CD8-positive, alpha-beta memory T cell (primary cell): ENCODE results near the gene SUDS3. TPM values are rescaled to one million over a fixed set of nuclear protein-coding genes. Genes with fewer than 3 reads are reported as not detected.
A peak's percentile ranks its signal among the peaks of the same experiment; 100 is the strongest.

Source experiments
- CTCF ChIA-PET: fragments of 350-600 bp; sonication (Branson Sonifier 250); formaldehyde crosslinking; loops from one replicate; lab custom pipeline; 2021; ENCODE audit warnings: antibody characterized with exemption; lab: Charles Lee
- POLR2A ChIA-PET: fragments of 350-600 bp; sonication (Branson Sonifier 250); formaldehyde crosslinking; loops from one replicate; lab custom pipeline; 2021; ENCODE audit warnings: antibody characterized with exemption; lab: Charles Lee
- DNase-seq, 5 donors: peaks; one replicate each; pipeline versions ENCODE4 v3.0.0 to v3.0.0-alpha.2; 2020 to 2022; ENCODE audit warnings: mixed read lengths in 1 of 5
- H3K27ac ChIP-seq: one replicate; pipeline ENCODE4 v1.7.0; 2013; ENCODE audit warnings: low read depth, mild to moderate bottlenecking, low read length, moderate library complexity
- H3K27me3 ChIP-seq: 2 replicates; pipeline ENCODE4 v1.7.0; 2013; ENCODE audit warnings: low read length, mild to moderate bottlenecking; ENCODE audit not compliant: insufficient read depth, poor library complexity, severe bottlenecking
- H3K36me3 ChIP-seq: 2 replicates; pipeline ENCODE4 v1.7.0; 2013; ENCODE audit warnings: mild to moderate bottlenecking, low read length, moderate library complexity; ENCODE audit not compliant: insufficient read depth
- H3K4me1 ChIP-seq: 2 replicates; pipeline ENCODE4 v1.7.0; 2013; ENCODE audit warnings: mild to moderate bottlenecking, low read length, moderate library complexity; ENCODE audit not compliant: insufficient read depth
- H3K4me3 ChIP-seq: 2 replicates; pipeline ENCODE4 v1.7.0; 2013; ENCODE audit warnings: mild to moderate bottlenecking, low read length
- H3K9me3 ChIP-seq: 2 replicates; pipeline ENCODE4 v1.7.0; 2013; ENCODE audit warnings: mild to moderate bottlenecking, low read length
- H3K27ac Mint-ChIP-seq, 8 donors: one replicate each; pipeline ENCODE4 v1.8.0; 2020 to 2021; ENCODE audit warnings: mixed read lengths in 8 of 8, mild to moderate bottlenecking in 6 of 8, inconsistent platforms in 3 of 8, moderate library complexity in 3 of 8
- H3K27me3 Mint-ChIP-seq, 2 donors: one replicate each; pipeline ENCODE4 v1.8.0; 2020 to 2021; ENCODE audit warnings: mixed read lengths in 2 of 2, mild to moderate bottlenecking in 1 of 2, moderate library complexity in 1 of 2
- H3K36me3 Mint-ChIP-seq, 3 donors: one replicate each; pipeline ENCODE4 v1.8.0; 2020 to 2021; ENCODE audit warnings: mixed read lengths in 3 of 3, inconsistent platforms in 1 of 3, mild to moderate bottlenecking in 1 of 3
- H3K4me1 Mint-ChIP-seq, 3 donors: one replicate each; pipeline ENCODE4 v1.8.0; 2020 to 2021; ENCODE audit warnings: mixed read lengths in 3 of 3, inconsistent platforms in 1 of 3, mild to moderate bottlenecking in 1 of 3
- H3K4me3 Mint-ChIP-seq, 7 donors: one replicate each; pipeline ENCODE4 v1.8.0; 2020 to 2021; ENCODE audit warnings: mixed read lengths in 7 of 7, mild to moderate bottlenecking in 6 of 7, moderate library complexity in 4 of 7, inconsistent platforms in 2 of 7
- H3K9me3 Mint-ChIP-seq, 5 donors: one replicate each; pipeline ENCODE4 v1.8.0; 2020 to 2022; ENCODE audit warnings: mixed read lengths in 5 of 5, mild to moderate bottlenecking in 3 of 5, moderate library complexity in 2 of 5, inconsistent platforms in 1 of 5
- polyA plus RNA-seq: library from polyadenylated mRNA; unstranded; fragments of 300-500 nt; fragmentation: Illumina TruSeq; gene quantifications from one replicate; pipeline ENCODE4 v1.2.3, GENCODE V29; 2021
- total RNA-seq, 2 experiments: library from RNA; stranded (reverse); gene quantifications; one replicate each; pipeline ENCODE4 v1.2.3, GENCODE V29; 2021

SUDS3 gene
- total and polyA plus RNA-seq, 3 experiments from 2014 or later, result 16.2 to 25.1 (median 23.8) TPM

- peaks cover 0 to 10% (median 0%) of the 10 kb centered on the region in 3 donors for H3K36me3 Mint-ChIP-seq
- no peaks in the 10 kb centered on the region for H3K27me3 Mint-ChIP-seq
- Histone ChIP-seq H3K9me3 (no peaks in the 10 kb centered on the region), H3K27ac (no peak overlapping the region), H3K36me3 (no peaks in the 10 kb centered on the region), H3K27me3 (no peaks in the 10 kb centered on the region), H3K4me3 (no peak overlapping the region), H3K4me1 (peaks cover 24% of the 10 kb centered on the region)
- DNase-seq, result no peak
- POLR2A ChIA-PET, result no interaction called here
- no peaks in the 10 kb centered on the region for H3K9me3 Mint-ChIP-seq
- peaks cover 33 to 60% (median 48%) of the 10 kb centered on the region in 3 donors for H3K4me1 Mint-ChIP-seq
- peak overlapping the region in 2 of 8 donors; percentile 45 to 69 for H3K27ac Mint-ChIP-seq
- peak overlapping the region; percentile 87 to 98 (median 92) for H3K4me3 Mint-ChIP-seq
- CTCF ChIA-PET, result no interaction called here
These were observed 5.8 kb upstream of the SUDS3 start for GRCh38 chr12:118370601-118371000.

- peak overlapping the region in 6 of 8 donors; percentile 24 to 95 (median 78) for H3K27ac Mint-ChIP-seq
- H3K4me1 Mint-ChIP-seq, result peaks cover 39 to 64% (median 50%) of the 10 kb centered on the region in 3 donors
- H3K27ac ChIP-seq, result peak overlapping the region; percentile 68
- no peaks in the 10 kb centered on the region for H3K9me3 ChIP-seq
- H3K36me3 ChIP-seq, result no peaks in the 10 kb centered on the region
- peaks cover 0 to 13% (median 0%) of the 10 kb centered on the region in 3 donors for H3K36me3 Mint-ChIP-seq
- peak in 3 of 5 donors; percentile 9 to 51 (median 24) for DNase-seq
- H3K4me3 ChIP-seq, result peak overlapping the region; percentile 81
- no peaks in the 10 kb centered on the region for H3K9me3 Mint-ChIP-seq
- H3K27me3 Mint-ChIP-seq, result no peaks in the 10 kb centered on the region
- ChIA-PET CTCF (interaction anchor here (0.7 kb wide), 1 partner anchor 107 kb away, joined by 3 read pairs; no protein-coding TSS in a partner anchor), POLR2A (no interaction called here)
- peaks cover 28% of the 10 kb centered on the region for H3K4me1 ChIP-seq
- no peaks in the 10 kb centered on the region for H3K27me3 ChIP-seq
- H3K4me3 Mint-ChIP-seq, result peak overlapping the region; percentile 87 to 98 (median 92)
These were observed 4.8 kb upstream of the SUDS3 start for GRCh38 chr12:118371321-118372282.

- peaks cover 0 to 3% of the 10 kb centered on the region in 2 donors for H3K27me3 Mint-ChIP-seq
- H3K4me1 ChIP-seq, result peaks cover 37% of the 10 kb centered on the region
- H3K27ac ChIP-seq, result peak within 1 kb of the TSS; percentile 74
- peaks cover 44 to 73% (median 58%) of the 10 kb centered on the region in 3 donors for H3K4me1 Mint-ChIP-seq
- no peaks in the 10 kb centered on the region for H3K9me3 ChIP-seq
- H3K4me3 Mint-ChIP-seq, result peak within 1 kb of the TSS; percentile 87 to 98 (median 92)
- ChIA-PET CTCF (interaction anchor here (0.7 to 1.1 kb wide), 4 partner anchors 8 to 191 kb away, joined by 3 read pairs; no protein-coding TSS in a partner anchor), POLR2A (interaction anchor here (0.6 to 1.4 kb wide), 6 partner anchors 14 to 1295 kb away, joined by 3 to 12 read pairs (median 4); partner anchors contain the start of genes PEBP1, PRKAB1 and WSB2)
- H3K27me3 ChIP-seq, result no peaks in the 10 kb centered on the region
- H3K36me3 ChIP-seq, result no peaks in the 10 kb centered on the region
- peak within 1 kb of the TSS; percentile 85 to 98 (median 94) for H3K27ac Mint-ChIP-seq
- H3K36me3 Mint-ChIP-seq, result peaks cover 0 to 16% (median 0%) of the 10 kb centered on the region in 3 donors
- no peaks in the 10 kb centered on the region for H3K9me3 Mint-ChIP-seq
- peak; percentile 96 to 98 (median 96) for DNase-seq
- peak within 1 kb of the TSS; percentile 90 for H3K4me3 ChIP-seq
These were observed 3.5 kb upstream of the SUDS3 start, which contains the start of gene TAOK3 for GRCh38 chr12:118372541-118373495. Gene TAOK3, minus strand, starts transcription at chr12:118372907. Its CDS starts 117,340 bp downstream, at chr12:118255567.

GRCh38 chr12:118373616-118374015, 2.7 kb upstream of the SUDS3 start:
- peaks cover 44% of the 10 kb centered on the region for H3K4me1 ChIP-seq
- ChIA-PET POLR2A (interaction anchor here (0.6 to 1.4 kb wide), 3 partner anchors 121 to 1294 kb away, joined by 3 to 12 read pairs (median 5); partner anchors contain the start of genes PRKAB1 and WSB2), CTCF (interaction anchor here (0.7 to 1.1 kb wide), 3 partner anchors 9 to 192 kb away, joined by 3 read pairs; no protein-coding TSS in a partner anchor)
- no peak for DNase-seq
- peak overlapping the region; percentile 74 for H3K27ac ChIP-seq
- peak overlapping the region; percentile 85 to 98 (median 94) for H3K27ac Mint-ChIP-seq
- H3K36me3 ChIP-seq, result no peaks in the 10 kb centered on the region
- H3K4me1 Mint-ChIP-seq, result peaks cover 48 to 76% (median 60%) of the 10 kb centered on the region in 3 donors
- H3K36me3 Mint-ChIP-seq, result peaks cover 0 to 18% (median 0%) of the 10 kb centered on the region in 3 donors
- no peaks in the 10 kb centered on the region for H3K9me3 Mint-ChIP-seq
- peak overlapping the region; percentile 90 for H3K4me3 ChIP-seq
- H3K4me3 Mint-ChIP-seq, result peak overlapping the region; percentile 87 to 98 (median 92)
- peaks cover 0 to 3% of the 10 kb centered on the region in 2 donors for H3K27me3 Mint-ChIP-seq
- H3K27me3 ChIP-seq, result no peaks in the 10 kb centered on the region
- H3K9me3 ChIP-seq, result no peaks in the 10 kb centered on the region

GRCh38 chr12:118374126-118374725, 2.1 kb upstream of the SUDS3 start:
- Mint-ChIP-seq H3K27ac (peak overlapping the region in 5 of 8 donors; percentile 37 to 95 (median 66)), H3K36me3 (peaks cover 0 to 19% (median 0%) of the 10 kb centered on the region in 3 donors), H3K4me1 (peaks cover 47 to 74% (median 58%) of the 10 kb centered on the region in 3 donors), H3K4me3 (peak overlapping the region; percentile 39 to 92 (median 73)), H3K9me3 (no peaks in the 10 kb centered on the region), H3K27me3 (peaks cover 0 to 3% of the 10 kb centered on the region in 2 donors)
- no peaks in the 10 kb centered on the region for H3K9me3 ChIP-seq
- peak overlapping the region; percentile 74 for H3K27ac ChIP-seq
- DNase-seq, result no peak
- ChIA-PET POLR2A (no interaction called here), CTCF (interaction anchor here (0.7 to 2.8 kb wide), 3 partner anchors 9 to 242 kb away, joined by 3 to 9 read pairs (median 3); no protein-coding TSS in a partner anchor)
- no peaks in the 10 kb centered on the region for H3K36me3 ChIP-seq
- H3K4me3 ChIP-seq, result no peak overlapping the region
- no peaks in the 10 kb centered on the region for H3K27me3 ChIP-seq
- peaks cover 44% of the 10 kb centered on the region for H3K4me1 ChIP-seq

- DNase-seq, result no peak
- H3K27me3 Mint-ChIP-seq, result peaks cover 0 to 3% of the 10 kb centered on the region in 2 donors
- CTCF ChIA-PET, result interaction anchor here (1.4 to 4.8 kb wide), 10 partner anchors 10 to 320 kb away, joined by 3 to 95 read pairs (median 9); no protein-coding TSS in a partner anchor
- peaks cover 44% of the 10 kb centered on the region for H3K4me1 ChIP-seq
- POLR2A ChIA-PET, result interaction anchor here (1.2 to 1.8 kb wide), 2 partner anchors 17 to 254 kb away, joined by 5 to 27 read pairs; no protein-coding TSS in a partner anchor
- no peaks in the 10 kb centered on the region for H3K9me3 ChIP-seq
- H3K36me3 ChIP-seq, result peaks cover 3% of the 10 kb centered on the region
- H3K27ac Mint-ChIP-seq, result peak overlapping the region in 2 of 8 donors; percentile 64 to 95
- H3K9me3 Mint-ChIP-seq, result no peaks in the 10 kb centered on the region
- H3K4me1 Mint-ChIP-seq, result peaks cover 46 to 76% (median 55%) of the 10 kb centered on the region in 3 donors
- H3K27me3 ChIP-seq, result no peaks in the 10 kb centered on the region
- peak overlapping the region; percentile 42 to 87 (median 64) for H3K4me3 Mint-ChIP-seq
- H3K36me3 Mint-ChIP-seq, result peaks cover 0 to 26% (median under 1%) of the 10 kb centered on the region in 3 donors
- H3K27ac ChIP-seq, result no peak overlapping the region
- H3K4me3 ChIP-seq, result no peak overlapping the region
These were observed 1.4 kb upstream of the SUDS3 start for GRCh38 chr12:118374909-118375308.
